HG03565 (cell line): Measurements from ENCODE around the gene TLR6.
"Not testable (repeated sequence)": the region's sequence is repeated elsewhere in the genome, so short reads cannot be mapped to it uniquely, and the experiment has no call there.

ENCODE experiments used
- ATAC-seq: cut with Tn5 transposase; IDR thresholded peaks from one replicate; pipeline ENCODE4 v1.9.1; 2021; ENCODE audit warnings: mild to moderate bottlenecking, moderate library complexity; ENCODE audit not compliant: unreplicated experiment

Gene TLR6

GRCh38 chr4:38791010-38791409 is 65.6 kb downstream of the TLR6 start:
- no peak for ATAC-seq

GRCh38 chr4:38788317-38788716 is 68.3 kb downstream of the TLR6 start:
- ATAC-seq, result no peak

- ATAC-seq, result no peak
Observed at GRCh38 chr4:38787693-38788092, 68.9 kb downstream of the TLR6 start.

- no peak for ATAC-seq
Observed at GRCh38 chr4:38785901-38786402, 70.7 kb downstream of the TLR6 start.

- ATAC-seq, result no peak
Observed at GRCh38 chr4:38785041-38785790, 71.4 kb downstream of the TLR6 start.

GRCh38 chr4:38784141-38784540 is 72.5 kb downstream of the TLR6 start:
- ATAC-seq, result no peak

GRCh38 chr4:38783109-38783460 is 73.5 kb downstream of the TLR6 start:
- ATAC-seq, result no peak

GRCh38 chr4:38782452-38783108 is 74.0 kb downstream of the TLR6 start, which contains the start of gene TLR10:
TLR10 (minus strand) TSS chr4:38782990; CDS start chr4:38775590, 7,400 bp downstream.
- peak; percentile 57 for ATAC-seq

- no peak for ATAC-seq
Observed at GRCh38 chr4:38781854-38782261, 74.8 kb downstream of the TLR6 start.

GRCh38 chr4:38780833-38781484 is 75.7 kb downstream of the TLR6 start:
- ATAC-seq, result no peak

- ATAC-seq, result no peak
Observed at GRCh38 chr4:38779790-38780189, 76.8 kb downstream of the TLR6 start.

GRCh38 chr4:38777925-38778324 is 78.7 kb downstream of the TLR6 start:
- not testable (repeated sequence) for ATAC-seq

GRCh38 chr4:38775326-38775725 is 81.3 kb downstream of the TLR6 start:
- no peak for ATAC-seq

- ATAC-seq, result no peak
Observed at GRCh38 chr4:38774181-38774955, 82.2 kb downstream of the TLR6 start.
